ENCODE results near the gene MSL2. TPM values are rescaled to one million over a fixed set of nuclear protein-coding genes. Genes with fewer than 3 reads are reported as not detected.

Gene MSL2
- total RNA-seq, 1 experiment from 2014 or later: 23.9 TPM

Other genes starting within 250 kb of the MSL2 start
- gene PPP2R3A, start 230.6 kb downstream of the MSL2 start, total RNA-seq (2014; rRNA removed; shearing (Covaris generic)): 26.7 and 30.4 TPM in 2 replicates
- 78.8 and 87.1 TPM in 2 replicates for gene PCCB, start 54.0 kb upstream of the MSL2 start, total RNA-seq (2014; rRNA removed; shearing (Covaris generic))

Measured in HT1080 (cell line).